Measurements from ENCODE around the gene RAP1GAP. TPM values are rescaled to one million over a fixed set of nuclear protein-coding genes. Genes with fewer than 3 reads are reported as not detected.

Gene RAP1GAP
- polyA plus RNA-seq, 2 of the 4 experiments (the other 2 are of a cell fraction): 5.4 to 16.7 TPM

DNA sequence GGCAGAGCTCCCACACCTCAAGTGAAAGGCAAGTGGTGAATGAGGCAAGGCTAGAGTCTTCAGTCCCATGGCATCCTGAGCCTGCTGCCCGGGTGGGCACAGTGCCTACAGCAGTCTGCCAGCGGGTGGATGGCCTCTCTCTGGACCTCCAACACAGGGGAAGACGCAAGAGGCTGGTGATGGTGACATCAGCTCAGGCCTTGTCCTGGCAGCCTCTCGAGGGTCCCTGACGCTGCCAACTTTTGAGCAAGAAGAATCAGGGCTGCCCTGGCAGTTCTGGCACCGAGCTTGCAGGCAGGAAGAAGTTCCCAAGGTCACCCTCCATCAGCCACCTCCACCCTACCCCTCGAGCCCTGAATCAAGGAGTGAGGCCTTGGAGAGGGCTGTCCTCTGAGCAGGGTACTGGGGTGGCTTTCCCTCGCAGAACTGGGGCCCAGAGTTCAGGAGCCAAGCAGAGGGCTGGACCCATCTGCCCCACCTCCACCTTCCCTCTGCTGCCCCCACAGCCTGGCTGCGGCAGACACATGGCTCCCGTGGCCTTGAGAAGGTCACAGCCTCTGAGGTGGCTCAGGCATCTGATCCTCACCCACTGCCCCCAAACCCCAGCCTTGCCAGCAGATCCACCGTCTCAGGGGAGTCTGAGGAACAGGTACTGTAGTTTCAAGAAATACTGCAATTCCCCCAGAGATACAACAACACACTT lies 5.8 kb downstream of the RAP1GAP start:
- Histone ChIP-seq H3K4me1 (peaks cover 4% of the 10 kb centered on the region; the same call in 2 of the 3 replicates), H3K4me2 (no peak overlapping the region), H3K27ac (no peak overlapping the region), H3K9me3 (no peaks in the 10 kb centered on the region), H3K4me3 (no peak overlapping the region)
- TF ChIP-seq RARB (CRISPR knock-in tag; IDR thresholded peaks at IDR 0.05): no peak
- TF ChIP-seq, protein P1, sequence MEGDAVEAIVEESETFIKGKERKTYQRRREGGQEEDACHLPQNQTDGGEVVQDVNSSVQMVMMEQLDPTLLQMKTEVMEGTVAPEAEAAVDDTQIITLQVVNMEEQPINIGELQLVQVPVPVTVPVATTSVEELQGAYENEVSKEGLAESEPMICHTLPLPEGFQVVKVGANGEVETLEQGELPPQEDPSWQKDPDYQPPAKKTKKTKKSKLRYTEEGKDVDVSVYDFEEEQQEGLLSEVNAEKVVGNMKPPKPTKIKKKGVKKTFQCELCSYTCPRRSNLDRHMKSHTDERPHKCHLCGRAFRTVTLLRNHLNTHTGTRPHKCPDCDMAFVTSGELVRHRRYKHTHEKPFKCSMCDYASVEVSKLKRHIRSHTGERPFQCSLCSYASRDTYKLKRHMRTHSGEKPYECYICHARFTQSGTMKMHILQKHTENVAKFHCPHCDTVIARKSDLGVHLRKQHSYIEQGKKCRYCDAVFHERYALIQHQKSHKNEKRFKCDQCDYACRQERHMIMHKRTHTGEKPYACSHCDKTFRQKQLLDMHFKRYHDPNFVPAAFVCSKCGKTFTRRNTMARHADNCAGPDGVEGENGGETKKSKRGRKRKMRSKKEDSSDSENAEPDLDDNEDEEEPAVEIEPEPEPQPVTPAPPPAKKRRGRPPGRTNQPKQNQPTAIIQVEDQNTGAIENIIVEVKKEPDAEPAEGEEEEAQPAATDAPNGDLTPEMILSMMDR (IDR thresholded peaks at IDR 0.05): no peak
- TF ChIP-seq, protein P2, sequence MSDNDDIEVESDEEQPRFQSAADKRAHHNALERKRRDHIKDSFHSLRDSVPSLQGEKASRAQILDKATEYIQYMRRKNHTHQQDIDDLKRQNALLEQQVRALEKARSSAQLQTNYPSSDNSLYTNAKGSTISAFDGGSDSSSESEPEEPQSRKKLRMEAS (IDR thresholded peaks at IDR 0.05): no peak
- CTCF ChIA-PET: interaction anchor here (1.3 kb wide), 1 partner anchor 292 kb away, joined by 3 read pairs; no protein-coding TSS in a partner anchor
- POLR2A ChIA-PET: no interaction called here
- ATAC-seq: no peak
- 50% methylated on average over 4 of the region's 11 CpGs for WGBS (ENCODE audit: missing lambda C conversion rate)
- no peak for FAIRE-seq
- no peak for DNase-seq (ENCODE audit: low read depth in 1 of 2, low spot score in 1 of 2)

DNA sequence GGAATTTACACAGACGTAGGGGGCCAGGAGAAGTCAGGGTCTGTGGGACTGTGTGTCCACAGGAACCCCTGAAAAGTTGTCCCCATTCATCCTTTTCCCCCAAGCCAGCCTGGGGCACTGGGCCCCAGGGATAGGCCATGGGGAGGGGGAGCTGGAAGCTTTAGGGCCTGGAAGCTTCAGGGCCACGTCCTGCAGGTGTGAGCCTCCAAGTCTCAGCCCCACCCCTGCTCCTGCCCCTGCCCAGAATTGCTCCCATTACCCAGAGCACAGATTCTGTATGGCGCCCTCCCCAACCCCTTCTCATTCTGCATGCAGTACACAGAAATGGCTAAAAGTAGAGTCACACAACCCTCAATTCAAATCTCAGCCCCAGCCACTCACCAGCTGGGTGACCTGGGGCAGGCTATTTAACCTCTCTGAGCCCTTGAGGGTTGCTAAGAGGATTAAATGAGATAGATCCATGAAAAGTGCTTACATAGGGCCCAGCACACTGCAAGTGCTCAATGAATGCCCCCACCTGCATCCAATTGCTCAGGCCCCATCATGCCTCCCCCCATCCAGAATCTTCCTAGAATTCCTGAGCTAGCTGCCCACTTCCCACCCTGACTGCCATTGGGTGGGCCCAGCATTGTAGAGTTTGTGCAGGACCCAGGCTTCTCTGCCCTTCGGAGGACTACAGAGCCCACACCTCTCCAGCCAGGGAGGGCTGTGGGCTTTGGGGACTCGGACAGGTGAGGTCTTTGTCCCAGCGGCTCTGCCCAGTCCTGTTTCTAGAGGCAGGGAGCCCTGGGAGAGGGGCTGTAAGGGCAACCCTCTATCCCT lies 6.5 kb downstream of the RAP1GAP start:
- WGBS (ENCODE audit: missing lambda C conversion rate): 45% methylated on average over 4 of the region's 6 CpGs
- DNase-seq (ENCODE audit: low read depth in 1 of 2, low spot score in 1 of 2) (no peak), ATAC-seq (no peak), FAIRE-seq (no peak)
- Histone ChIP-seq H3K27ac (no peak overlapping the region), H3K4me1 (peaks cover 4% of the 10 kb centered on the region; the same call in 2 of the 3 replicates), H3K4me2 (no peak overlapping the region), H3K9me3 (no peaks in the 10 kb centered on the region), H3K4me3 (no peak overlapping the region)
- ChIA-PET POLR2A (no interaction called here), CTCF (interaction anchor here (1.0 to 1.8 kb wide), 3 partner anchors 9 to 758 kb away, joined by 3 to 7 read pairs (median 3); no protein-coding TSS in a partner anchor)
- no peak for TF ChIP-seq HOXB5 (CRISPR knock-in tag; IDR thresholded peaks at IDR 0.05)
- TF ChIP-seq EP300 (IDR thresholded peaks at IDR 0.05): no peak
- no peak for TF ChIP-seq KDM5A (IDR thresholded peaks at IDR 0.05)
- no peak for TF ChIP-seq BCL3 (IDR thresholded peaks at IDR 0.05)

GRCh38 chr1:21661886-21662285 lies 7.3 kb downstream of the RAP1GAP start:
- no peaks in the 10 kb centered on the region for H3K9me3 ChIP-seq
- WGBS (ENCODE audit: missing lambda C conversion rate): 25% methylated on average over 4 of the region's 5 CpGs
- DNase-seq (ENCODE audit: low read depth in 1 of 2, low spot score in 1 of 2) (no peak), FAIRE-seq (no peak), ATAC-seq (no peak)
- ChIA-PET CTCF (interaction anchor here (0.8 to 4.9 kb wide), 4 partner anchors 10 to 759 kb away, joined by 3 to 39 read pairs (median 5); partner anchors contain the start of gene ALPL), POLR2A (no interaction called here)
- H3K4me2 ChIP-seq: no peak overlapping the region
- H3K4me3 ChIP-seq: no peak overlapping the region
- TF ChIP-seq MYC (IDR thresholded peaks at IDR 0.05; ENCODE audit: borderline replicate concordance, low read length): no peak
- no peak for TF ChIP-seq BHLHE40 (IDR thresholded peaks at IDR 0.05; ENCODE audit: low read depth, low read length)
- TF ChIP-seq RCOR1 (IDR thresholded peaks at IDR 0.05; ENCODE audit: low read depth, low read length): no peak
- TF ChIP-seq ZFP36 (IDR thresholded peaks at IDR 0.05; ENCODE audit: borderline replicate concordance, partially characterized antibody): no peak
- no peak for TF ChIP-seq RARB (CRISPR knock-in tag; IDR thresholded peaks at IDR 0.05)
- no peak for TF ChIP-seq HOXA7 (CRISPR knock-in tag; IDR thresholded peaks at IDR 0.05)
- no peak for TF ChIP-seq JUNB (IDR thresholded peaks at IDR 0.05)
- TF ChIP-seq JUN (IDR thresholded peaks at IDR 0.05): no peak
- TF ChIP-seq KDM5A (IDR thresholded peaks at IDR 0.05): no peak
- TF ChIP-seq HOXB13 (CRISPR knock-in tag; IDR thresholded peaks at IDR 0.05; ENCODE audit: low read depth): no peak
- TF ChIP-seq, protein P2 (IDR thresholded peaks at IDR 0.05): no peak
- no peak for TF ChIP-seq USF2 (IDR thresholded peaks at IDR 0.05)
- TF ChIP-seq EHF (CRISPR knock-in tag; IDR thresholded peaks at IDR 0.05): no peak
- TF ChIP-seq HEYL (CRISPR knock-in tag; IDR thresholded peaks at IDR 0.05): no peak
- H3K27ac ChIP-seq: no peak overlapping the region
- H3K4me1 ChIP-seq: peaks cover 4% of the 10 kb centered on the region; the same call in 2 of the 3 replicates

All from A549 (cell line).